ENCODE results near the gene PDE11A. TPM values are rescaled to one million over a fixed set of nuclear protein-coding genes. Genes with fewer than 3 reads are reported as not detected.

Gene PDE11A
- total RNA-seq, 1 experiment from 2014 or later = 0.13 TPM

DNA sequence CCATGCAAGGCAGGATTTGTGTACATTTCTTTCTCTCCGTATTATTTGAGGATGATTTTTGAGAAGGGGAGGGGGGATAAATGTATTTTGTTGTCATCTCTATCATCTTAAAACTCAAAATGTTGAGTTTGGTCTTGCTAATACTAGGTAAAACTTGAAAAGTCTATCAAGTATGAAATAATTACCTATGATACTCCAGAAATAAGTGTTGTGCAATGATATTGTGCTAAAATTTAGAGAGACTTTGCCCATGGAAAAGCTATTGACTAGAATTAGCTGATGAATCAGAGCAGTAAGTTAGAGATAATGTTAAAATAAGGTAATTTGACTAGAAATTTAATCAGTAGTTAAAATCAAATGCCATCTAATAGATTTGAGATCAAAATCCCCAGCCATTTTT, 356.1 kb downstream of the PDE11A start:
- no peak overlapping the region for H2AK5ac ChIP-seq (ENCODE audit: insufficient read length, low read length)
- H4K8ac ChIP-seq (replicated peaks; ENCODE audit: insufficient read length, low read depth, low read length) = no peak overlapping the region
- no peak overlapping the region for H3K4me2 ChIP-seq (ENCODE audit: insufficient read depth, insufficient read length, low read length)
- DNase-seq = no peak
- H4K91ac ChIP-seq (ENCODE audit: insufficient read length, low read depth, low read length) = no peak overlapping the region
- TF ChIP-seq, protein P1, sequence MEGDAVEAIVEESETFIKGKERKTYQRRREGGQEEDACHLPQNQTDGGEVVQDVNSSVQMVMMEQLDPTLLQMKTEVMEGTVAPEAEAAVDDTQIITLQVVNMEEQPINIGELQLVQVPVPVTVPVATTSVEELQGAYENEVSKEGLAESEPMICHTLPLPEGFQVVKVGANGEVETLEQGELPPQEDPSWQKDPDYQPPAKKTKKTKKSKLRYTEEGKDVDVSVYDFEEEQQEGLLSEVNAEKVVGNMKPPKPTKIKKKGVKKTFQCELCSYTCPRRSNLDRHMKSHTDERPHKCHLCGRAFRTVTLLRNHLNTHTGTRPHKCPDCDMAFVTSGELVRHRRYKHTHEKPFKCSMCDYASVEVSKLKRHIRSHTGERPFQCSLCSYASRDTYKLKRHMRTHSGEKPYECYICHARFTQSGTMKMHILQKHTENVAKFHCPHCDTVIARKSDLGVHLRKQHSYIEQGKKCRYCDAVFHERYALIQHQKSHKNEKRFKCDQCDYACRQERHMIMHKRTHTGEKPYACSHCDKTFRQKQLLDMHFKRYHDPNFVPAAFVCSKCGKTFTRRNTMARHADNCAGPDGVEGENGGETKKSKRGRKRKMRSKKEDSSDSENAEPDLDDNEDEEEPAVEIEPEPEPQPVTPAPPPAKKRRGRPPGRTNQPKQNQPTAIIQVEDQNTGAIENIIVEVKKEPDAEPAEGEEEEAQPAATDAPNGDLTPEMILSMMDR (conservative IDR thresholded peaks at IDR 0.05) = no peak
- no CpG with 5 or more reads among the region's 1 CpG for WGBS (ENCODE audit: extremely low coverage, insufficient read length, low lambda C conversion rate)
- H3K23ac ChIP-seq (ENCODE audit: insufficient read length, low read depth, low read length) = no peak overlapping the region
- no peak overlapping the region for H2AFZ ChIP-seq (ENCODE audit: low read length)
- no peak overlapping the region for H4K5ac ChIP-seq (ENCODE audit: insufficient read length, low read depth, low read length)
- H3K27me3 ChIP-seq (ENCODE audit: insufficient read depth, low read length) = no peaks in the 10 kb centered on the region; the same call in 1 of the 2 replicates
- Mint-ChIP-seq H3K27ac (no peak overlapping the region), H3K27me3 (ENCODE audit: low read depth) (peaks cover 32% of the 10 kb centered on the region), H3K4me3 (no peak overlapping the region), H3K36me3 (ENCODE audit: insufficient read depth in 1 of 3, low read depth in 3 of 3) (no peaks in the 10 kb centered on the region), H3K4me1 (peaks cover 4 to 6% of the 10 kb centered on the region in 2 experiments; a peak in 2 of 4 replicates), H3K9me3 (no peaks in the 10 kb centered on the region)
- no peaks in the 10 kb centered on the region for H3K23me2 ChIP-seq (ENCODE audit: insufficient read length, low read depth, low read length, poor library complexity, severe bottlenecking)
- H2BK20ac ChIP-seq (ENCODE audit: low read depth, low read length, poor library complexity, severe bottlenecking) = no peak overlapping the region
- no peak overlapping the region for H3K27ac ChIP-seq (ENCODE audit: insufficient read length, low read depth, low read length)
- no peaks in the 10 kb centered on the region for H4K20me1 ChIP-seq (ENCODE audit: control insufficient read depth, insufficient read depth, insufficient read length)
- no peak overlapping the region for H3K9ac ChIP-seq (ENCODE audit: extremely low read depth, insufficient read length, low read length)
- H3K56ac ChIP-seq (ENCODE audit: insufficient read length, low read depth, low read length) = no peak overlapping the region
- no peak overlapping the region for H2BK12ac ChIP-seq (ENCODE audit: insufficient read length, low read depth, low read length)
- H2BK15ac ChIP-seq (ENCODE audit: low read depth, low read length) = no peak overlapping the region
- no peaks in the 10 kb centered on the region; the same call in 1 of the 2 replicates for H3K4me1 ChIP-seq (ENCODE audit: insufficient read depth, low read length)
- H3K79me1 ChIP-seq (ENCODE audit: insufficient read depth, low read depth, low read length, poor library complexity, severe bottlenecking) = no peaks in the 10 kb centered on the region
- no peak overlapping the region for H3K14ac ChIP-seq (ENCODE audit: insufficient read depth, low read length)
- no peak overlapping the region for H3T11ph ChIP-seq (ENCODE audit: low read length)
- no peaks in the 10 kb centered on the region for H3K79me2 ChIP-seq (ENCODE audit: insufficient read depth, low read length)
- no peak overlapping the region for H3K4ac ChIP-seq (ENCODE audit: low read depth, low read length)
- no peaks in the 10 kb centered on the region for H3K9me3 ChIP-seq (ENCODE audit: control insufficient read depth, low read depth, low read length)
- H3K18ac ChIP-seq (ENCODE audit: insufficient read length, low read depth, low read length) = no peak overlapping the region
- H2BK5ac ChIP-seq (ENCODE audit: insufficient read length, low read length) = no peak overlapping the region
- H2BK120ac ChIP-seq (ENCODE audit: low read depth, low read length, poor library complexity, severe bottlenecking) = no peak overlapping the region
